SIG-M5 treated with dmso at 0.1 percent for 504 hours (cell line): Measurements from ENCODE around the gene NRP1.

Experiments used
- DNase-seq: peaks from one replicate; lab custom pipeline; 2025; ENCODE audit not compliant: unreplicated experiment; lab: John Stamatoyannopoulos, UW

Gene NRP1

GRCh38 chr10:33350041-33350440 lies 15.6 kb upstream of the NRP1 start:
- DNase-seq: no peak

DNA sequence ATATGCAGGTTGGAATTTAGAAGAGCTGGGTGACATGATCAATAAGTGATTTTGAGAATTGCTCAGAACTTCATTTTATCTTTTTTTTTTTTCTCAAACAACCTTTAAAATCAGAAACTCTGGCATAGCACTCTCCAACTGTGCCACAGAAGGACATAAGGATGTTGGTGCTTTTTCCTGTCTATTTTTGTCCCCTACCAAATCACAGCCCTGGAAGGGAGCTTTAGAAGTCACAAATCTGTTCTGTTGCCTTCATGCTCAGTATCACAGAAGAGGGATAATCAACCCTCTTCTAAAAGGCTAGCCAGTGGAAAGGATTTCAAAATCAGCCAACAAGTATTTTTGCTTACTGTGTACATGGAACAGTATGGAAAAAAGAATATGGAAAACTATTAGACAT lies 14.8 kb upstream of the NRP1 start:
- DNase-seq: no peak

DNA sequence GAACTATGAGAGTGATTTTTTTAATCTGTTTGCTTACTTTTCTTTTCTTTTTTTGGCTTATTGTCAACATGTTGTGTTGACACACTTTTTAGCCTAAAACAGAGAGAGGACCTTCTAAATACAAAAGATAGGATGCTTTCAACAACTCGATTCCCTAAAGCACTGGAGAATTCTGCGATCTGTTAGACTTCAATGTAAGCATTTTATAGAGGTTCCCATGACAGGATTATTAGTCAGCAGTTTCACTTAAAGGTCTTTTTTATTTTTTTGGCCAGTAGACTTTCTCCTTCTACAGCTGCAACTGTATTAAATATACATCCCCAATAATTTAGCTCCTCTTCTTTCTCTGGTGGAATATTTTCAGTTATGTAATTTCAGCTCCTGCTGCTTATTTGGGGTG lies 12.7 kb upstream of the NRP1 start:
- no peak for DNase-seq

- DNase-seq: no peak
Observed at GRCh38 chr10:33345236-33345635, 10.8 kb upstream of the NRP1 start.

DNA sequence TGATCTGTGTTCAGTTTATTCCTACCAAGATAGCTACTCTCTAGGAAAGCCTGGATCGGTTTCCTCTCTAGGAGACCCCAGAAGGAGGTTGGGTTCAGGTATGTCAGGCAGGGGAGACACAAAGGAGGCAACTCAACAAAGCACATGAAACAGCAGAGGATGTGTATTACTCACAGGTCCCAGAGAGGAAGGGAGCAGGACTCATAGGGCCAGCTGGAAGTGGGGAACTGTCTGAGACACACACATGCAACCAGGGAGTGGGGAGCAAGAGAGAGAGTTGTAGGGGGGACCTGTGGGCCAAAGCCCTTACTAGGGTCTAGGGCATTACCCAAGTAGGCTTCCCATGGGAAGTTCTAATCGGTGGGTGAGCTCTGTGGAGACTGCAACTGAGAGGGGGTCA lies 10.2 kb upstream of the NRP1 start:
- no peak for DNase-seq

DNA sequence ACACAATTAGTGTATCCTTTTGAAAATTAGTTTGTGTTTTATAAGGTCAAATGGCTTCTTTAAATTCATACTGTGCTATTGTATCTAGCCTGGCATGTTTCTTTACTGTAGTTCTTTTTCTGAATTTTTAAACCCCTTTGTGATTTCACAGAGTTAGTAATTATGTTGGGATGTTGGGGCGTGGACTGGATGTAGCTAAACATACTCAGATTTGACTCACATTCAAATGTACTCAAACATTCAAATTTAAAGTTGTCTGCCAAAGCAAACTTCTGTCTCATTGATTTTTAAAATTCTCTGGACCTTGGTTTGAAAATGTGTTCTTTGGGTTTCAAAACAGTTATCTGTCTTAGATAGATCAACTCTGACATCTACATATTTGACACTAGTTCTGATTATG lies 7.2 kb upstream of the NRP1 start:
- DNase-seq: no peak

DNA sequence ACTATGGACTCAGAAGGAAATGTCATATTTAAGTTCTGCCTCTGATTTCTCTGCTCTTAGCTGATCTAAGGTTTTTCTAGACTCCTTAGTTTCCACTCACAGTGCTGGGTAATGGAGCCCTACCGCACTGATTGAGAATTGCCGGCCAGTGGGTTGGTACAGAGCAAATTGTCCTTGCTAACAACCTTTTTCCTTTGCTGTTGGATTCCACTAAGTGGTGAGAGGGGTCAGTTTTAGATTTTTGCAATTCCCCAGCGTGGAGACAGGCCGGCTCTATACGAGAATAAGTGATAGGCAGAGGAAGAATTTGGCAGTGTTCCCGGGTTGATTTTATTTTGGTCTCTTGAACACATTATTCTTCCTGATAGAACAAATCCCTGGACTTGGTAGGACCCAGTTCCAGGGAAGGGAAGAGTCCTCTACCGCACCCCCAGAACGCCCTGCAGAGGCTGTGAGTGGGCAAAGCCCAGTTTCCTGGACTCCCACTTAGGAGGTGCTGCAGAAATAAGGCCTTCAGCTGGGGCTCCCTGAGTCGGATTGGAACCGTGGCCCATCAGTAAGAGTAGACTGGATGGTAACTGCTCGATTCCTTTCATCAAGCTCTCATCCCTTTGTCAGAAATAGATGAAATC lies 3.0 kb upstream of the NRP1 start:
- no peak for DNase-seq

- peak; percentile 5 for DNase-seq
Observed at GRCh38 chr10:33336582-33337325, 2.3 kb upstream of the NRP1 start.

- no peak for DNase-seq
Observed at GRCh38 chr10:33335801-33336581, 1.5 kb upstream of the NRP1 start.

- DNase-seq: no peak
Observed at GRCh38 chr10:33335551-33335800, 1.0 kb upstream of the NRP1 start.

DNA sequence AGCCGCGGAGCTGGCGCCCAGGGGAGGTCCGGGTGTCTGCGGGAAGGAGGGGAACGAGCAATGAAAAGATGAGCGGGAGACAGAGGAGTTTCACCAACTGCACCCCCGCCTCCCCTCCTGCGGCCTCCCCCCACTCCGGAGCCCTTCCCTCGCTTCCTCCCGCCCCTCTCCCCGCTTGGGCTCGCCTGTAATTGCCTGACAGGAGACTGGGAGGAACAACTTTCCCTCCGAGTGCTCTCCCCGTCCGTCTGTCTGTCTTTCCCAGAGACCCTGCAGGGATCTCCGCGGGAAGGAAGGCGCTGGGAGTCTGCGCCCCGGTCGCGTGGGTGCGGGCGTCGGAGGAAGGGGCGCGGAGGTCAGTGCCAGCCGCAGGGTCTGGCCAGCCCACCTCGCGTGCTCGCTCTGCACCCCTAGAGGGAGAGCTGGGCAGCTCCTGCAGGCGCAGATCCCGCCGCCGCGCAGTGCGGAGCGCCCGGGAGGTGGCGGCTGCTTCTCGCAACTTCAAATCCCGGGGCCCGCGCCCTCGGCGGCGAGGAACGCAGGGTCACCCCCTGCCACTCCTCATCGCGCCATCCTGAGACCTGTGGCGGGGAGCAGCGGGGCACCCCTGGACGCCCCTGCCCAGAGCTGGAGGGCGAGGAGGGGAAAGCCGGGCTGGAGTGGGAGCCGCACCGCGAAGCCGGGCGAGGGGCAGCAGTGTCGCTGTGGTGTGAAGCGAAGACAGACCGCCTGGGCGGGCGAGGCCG lies 511 bp upstream of the NRP1 start:
- DNase-seq: peak; percentile 61

- peak; percentile 47 for DNase-seq
Observed at GRCh38 chr10:33333260-33334101, 986 bp downstream of the NRP1 start.

DNA sequence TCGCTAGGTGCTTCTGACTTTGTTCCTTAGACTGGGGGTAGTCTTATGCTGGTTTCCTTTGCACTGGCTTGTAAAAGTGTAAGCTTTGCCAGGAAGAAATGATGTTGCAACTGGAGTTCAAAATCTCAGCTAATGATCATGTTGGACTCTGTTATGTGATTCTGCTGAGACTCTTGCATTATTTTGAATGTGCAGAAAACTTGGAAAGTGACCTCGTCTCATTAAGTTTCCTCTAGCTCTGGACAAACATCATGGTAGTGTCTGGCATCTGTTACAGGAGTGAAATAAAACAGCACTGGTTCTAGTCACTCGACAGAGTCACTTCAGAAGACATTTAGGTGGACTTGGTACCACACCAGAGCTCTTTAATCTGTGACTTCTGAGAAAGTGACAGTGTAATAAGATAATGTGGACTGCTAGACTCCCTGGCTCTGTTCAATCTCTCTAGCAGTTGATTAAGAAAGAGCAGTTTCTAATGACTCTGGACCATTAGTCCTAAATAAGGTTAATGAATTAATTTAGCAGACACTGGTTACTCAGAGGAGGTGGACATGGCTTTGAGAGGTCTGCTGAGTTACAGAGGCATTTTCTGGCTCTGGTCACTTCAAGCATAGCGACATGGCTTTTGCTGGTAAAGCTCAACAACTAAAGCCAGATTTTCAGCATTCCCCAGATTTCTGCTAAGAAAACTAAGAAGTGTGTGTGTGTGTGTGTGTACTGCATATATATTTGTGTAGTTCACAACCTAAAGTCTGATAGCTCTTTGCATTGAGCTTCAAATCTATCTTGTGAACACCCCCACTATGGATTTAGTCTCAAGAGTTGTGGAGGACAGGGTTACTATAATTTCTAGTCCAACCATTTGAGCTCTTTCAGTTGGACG lies 2.0 kb downstream of the NRP1 start:
- DNase-seq: no peak

GRCh38 chr10:33331379-33331694 lies 3.1 kb downstream of the NRP1 start:
- no peak for DNase-seq

DNA sequence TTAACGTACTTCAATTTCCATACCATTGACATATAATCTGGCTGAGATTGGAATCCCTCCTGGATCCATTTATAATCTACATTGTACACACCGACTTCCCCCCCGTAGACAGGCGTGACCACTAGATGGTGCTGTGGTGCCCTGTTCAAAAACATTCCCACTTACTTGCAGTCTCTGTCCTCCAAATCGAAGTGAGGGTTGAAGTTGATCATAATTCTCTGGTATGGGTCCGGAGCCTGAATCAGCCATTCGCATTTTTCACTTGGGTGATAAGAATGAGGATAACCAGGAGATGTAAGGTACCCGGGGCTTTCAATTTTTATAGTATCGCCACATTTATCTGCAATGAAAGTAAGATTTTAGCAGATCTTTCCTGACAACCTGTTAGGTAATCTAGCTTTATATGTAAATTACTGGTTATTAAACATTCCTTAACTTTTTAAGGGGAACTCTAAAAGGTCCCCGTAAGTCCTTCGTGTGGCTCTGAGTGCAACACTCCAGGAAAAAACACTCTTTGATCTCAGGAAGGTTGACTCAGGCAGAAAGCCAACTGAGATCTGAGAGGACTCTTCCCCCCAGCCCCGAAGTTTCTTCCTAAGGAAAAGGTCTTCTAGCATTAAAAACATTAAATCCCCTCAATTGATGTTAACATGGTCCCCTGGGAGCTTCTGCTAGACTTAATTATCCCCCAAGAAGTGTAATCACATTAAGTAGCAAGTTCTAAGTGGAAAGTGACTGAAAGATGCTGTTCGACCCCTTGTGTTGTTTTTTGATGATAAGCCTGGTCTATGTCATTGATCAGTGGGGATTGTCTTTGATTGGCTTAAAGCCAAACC lies 3.7 kb downstream of the NRP1 start:
- DNase-seq: peak; percentile 65

- DNase-seq: no peak
Observed at GRCh38 chr10:33329178-33329577, 5.3 kb downstream of the NRP1 start.

DNA sequence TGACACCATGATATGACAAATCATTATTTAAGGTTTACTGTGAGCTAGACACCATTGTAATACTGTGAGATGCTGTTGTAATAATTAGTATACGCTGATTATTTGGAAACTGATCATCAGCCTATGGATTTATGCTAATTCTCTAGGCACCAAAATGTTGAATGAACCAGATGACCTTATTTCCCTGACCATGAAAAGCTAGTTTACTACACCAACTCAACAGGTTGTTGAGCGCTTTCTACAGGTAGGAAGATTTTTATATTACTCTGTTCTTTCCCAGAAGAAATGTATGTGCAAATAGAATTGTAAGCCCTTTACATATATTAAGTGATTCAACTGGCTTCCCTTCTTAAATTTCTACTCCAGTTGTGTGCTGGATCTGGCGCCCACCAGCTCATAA lies 6.2 kb downstream of the NRP1 start:
- no peak for DNase-seq

GRCh38 chr10:33327751-33328150 lies 6.7 kb downstream of the NRP1 start:
- no peak for DNase-seq

DNA sequence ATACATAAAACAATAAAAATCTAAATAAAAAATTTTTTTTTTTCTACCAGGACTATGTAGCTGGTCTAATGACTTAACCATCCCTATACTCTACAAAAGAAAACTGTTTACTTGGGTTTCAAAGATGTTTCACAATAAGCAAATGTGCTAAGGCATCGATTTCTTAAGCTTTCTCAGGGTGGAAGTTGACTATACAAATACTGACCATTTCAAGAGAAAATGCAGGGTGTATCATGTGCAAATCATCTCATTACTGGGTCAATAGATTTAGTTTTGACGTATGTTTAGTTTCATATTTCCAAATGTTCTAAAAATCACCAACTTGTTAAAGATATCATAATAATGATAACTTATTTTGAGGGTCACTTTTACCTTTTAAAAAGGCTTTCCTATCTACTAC lies 7.5 kb downstream of the NRP1 start:
- no peak for DNase-seq
